NCI-H2107 (cell line): ENCODE measurements around the gene IL27RA.

Experiments used
- DNase-seq: peaks from one replicate; lab custom pipeline; 2025; lab: John Stamatoyannopoulos, UW

The IL27RA gene

DNA sequence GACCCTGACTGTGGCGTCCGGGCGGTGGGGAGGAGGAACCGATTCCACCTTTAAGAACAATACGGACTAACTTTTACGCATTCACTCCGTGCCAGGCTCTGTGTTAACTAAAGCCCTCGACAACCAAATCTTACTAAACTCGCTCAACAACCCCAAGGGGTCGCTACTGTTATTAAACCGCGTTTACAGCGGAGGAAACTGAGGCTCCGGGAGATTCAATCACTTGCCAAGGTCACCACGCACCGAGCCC is 57.8 kb downstream of the IL27RA start:
- no peak for DNase-seq

DNA sequence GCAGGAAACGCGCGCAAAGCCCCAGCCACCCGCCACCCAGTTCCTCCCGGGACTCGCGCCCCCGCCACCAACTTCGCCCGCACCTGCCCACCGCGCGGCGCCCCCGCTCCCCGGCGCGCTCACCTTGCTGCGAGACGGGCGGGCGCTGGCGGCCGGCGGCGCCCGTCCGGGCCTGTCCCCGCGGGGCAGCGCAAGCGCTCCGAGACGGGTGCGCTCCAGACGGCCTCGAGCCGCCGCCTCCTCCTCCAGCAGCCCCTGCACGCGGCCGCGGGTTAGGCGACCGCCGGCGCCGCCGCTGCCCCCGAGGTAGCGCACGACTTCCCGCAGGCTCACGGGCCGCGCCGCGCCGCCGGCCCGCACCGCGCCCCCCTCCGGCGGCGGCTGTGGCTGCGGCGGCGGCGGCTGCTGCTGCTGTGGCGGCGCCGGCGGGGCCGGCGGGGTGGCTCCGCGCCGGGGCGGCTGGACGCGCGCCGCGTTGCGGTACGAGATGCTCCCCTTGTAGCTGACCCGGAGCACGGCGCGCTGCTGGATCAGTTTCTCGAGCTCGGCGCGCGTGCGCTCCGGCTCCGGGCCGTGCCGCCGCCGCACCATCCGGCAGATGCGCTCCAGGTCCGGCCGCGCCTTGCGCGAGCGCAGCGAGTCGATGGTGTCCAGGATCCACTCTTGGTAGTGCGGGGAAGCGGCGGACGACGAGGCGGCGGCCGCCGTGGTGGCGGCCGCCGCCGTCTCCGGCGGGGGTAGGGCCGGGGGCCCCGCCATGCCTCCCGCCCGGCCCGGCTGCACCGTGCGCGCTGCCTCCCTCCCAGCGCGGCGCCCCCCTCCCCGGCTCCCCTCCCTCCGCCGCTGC is 58.3 kb downstream of the IL27RA start:
- no peak for DNase-seq

GRCh38 chr19:14090509-14091080 is 59.0 kb downstream of the IL27RA start, which contains the start of gene SAMD1:
SAMD1 (minus strand) TSS chr19:14090751.
- DNase-seq = peak; percentile 60

GRCh38 chr19:14091081-14091812 is 59.7 kb downstream of the IL27RA start:
- no peak for DNase-seq

- DNase-seq = no peak
Observed at GRCh38 chr19:14091813-14092462, 60.4 kb downstream of the IL27RA start.

- no peak for DNase-seq
Observed at GRCh38 chr19:14093117-14093823, 61.7 kb downstream of the IL27RA start.

DNA sequence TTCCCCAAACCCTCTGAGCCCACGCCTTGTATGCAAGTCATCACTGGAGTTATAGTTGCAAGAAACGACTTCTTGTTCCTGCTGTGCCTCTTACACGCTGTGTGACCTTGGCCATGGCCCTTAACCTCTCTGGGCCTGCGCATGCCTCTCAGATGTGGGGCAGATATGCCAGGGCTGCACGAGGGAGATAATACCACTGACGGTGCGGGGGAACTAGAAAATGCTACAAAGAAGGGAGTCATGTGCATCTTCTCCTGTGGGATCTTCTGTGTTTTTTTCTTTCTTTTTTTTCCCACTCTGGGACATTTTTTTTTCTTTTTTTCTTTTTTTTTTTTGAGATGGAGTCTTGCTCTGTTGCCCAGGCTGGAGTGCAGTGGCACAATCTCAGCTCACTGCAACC is 63.3 kb downstream of the IL27RA start:
- DNase-seq = no peak

DNA sequence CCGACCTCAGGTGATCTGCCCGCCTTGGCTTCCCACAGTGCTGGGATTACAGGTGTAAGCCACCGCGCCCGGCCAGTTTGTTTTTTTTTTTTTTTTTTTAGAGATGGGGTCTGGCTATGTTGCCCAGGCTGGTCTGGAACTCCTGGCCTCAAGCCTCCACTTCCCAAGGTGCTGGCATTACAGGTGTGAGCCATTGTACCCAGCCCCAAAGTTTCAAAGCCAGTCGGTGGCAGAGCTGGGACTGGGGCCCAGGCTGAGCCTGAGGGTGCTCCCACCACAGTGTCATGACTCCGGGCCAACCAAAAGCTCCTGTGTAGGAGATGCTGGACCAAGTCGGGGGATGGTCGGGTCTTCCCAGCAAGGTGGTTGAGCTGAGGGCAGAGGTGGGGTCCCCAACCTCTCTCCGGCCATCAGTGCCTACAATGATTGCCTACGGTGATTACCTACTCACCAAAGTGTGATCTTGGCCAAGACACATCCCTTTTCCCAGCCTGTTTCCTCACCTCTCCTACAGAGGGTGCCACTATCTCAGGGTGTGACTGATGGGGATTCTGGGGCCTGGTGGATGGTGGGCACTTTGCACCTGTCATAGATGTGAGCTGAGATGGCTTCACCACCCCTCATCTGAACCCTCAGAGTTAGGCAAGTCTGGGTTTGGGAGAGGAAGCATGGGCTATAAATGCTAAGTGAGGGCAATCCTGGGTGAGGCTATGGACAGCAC is 64.9 kb downstream of the IL27RA start:
- DNase-seq = no peak

DNA sequence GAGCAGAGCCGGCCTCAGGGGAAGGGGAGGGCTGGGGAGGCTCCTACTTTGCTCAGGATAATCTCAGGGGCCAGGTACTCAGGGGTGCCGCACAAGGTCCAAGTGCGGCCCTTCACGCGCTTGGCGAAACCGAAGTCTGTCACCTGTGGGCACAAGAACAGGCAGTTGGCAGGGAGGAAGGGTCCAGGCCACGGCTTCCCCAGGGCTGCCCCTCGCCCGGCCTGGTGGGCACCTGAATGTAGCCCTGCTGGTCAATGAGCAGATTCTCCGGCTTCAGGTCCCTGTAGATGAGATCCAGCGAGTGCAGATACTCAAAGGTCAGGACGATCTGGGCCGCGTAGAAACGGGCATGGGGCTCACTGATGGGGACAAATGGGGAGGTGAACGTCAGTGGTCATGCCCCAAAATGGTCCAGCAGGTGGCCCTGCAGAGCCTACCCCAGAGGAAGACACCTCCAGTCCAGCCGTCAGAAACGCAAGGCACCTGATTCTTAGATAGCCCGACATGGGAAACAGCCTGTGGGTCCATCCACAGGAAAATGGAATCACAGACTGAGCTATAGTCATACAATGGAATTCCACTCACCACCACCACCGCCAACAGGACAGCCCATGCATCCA is 66.1 kb downstream of the IL27RA start:
- no peak for DNase-seq

- DNase-seq = no peak
Observed at GRCh38 chr19:14101003-14101545, 69.5 kb downstream of the IL27RA start.

DNA sequence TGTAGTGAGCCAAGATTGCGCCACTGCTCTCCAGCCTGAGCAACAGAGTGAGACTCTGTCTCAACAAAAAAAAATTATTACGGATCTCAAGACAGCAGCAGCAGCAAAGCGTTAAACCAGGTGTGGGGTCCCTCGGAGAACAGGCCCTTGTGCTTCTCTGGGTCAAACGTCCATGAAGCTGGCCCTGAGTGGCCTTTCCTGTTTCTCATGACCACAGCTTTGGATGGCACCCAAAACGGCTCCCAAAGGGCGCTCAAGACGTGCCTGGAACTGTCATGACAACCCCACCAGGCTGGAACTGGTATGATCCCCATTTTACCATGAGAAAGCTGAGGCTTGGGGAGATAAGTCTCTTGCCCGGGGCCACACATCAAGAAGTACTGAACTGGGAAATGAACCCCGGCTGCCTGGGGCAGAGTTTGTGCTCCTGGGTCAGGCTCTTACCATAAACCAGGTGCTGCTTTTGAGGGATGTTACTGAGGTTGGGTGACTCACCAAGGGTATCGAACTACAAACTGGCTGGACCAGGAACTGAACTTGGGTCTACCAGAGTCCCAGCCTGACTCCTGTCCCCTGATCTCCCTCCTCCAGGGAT is 70.6 kb downstream of the IL27RA start:
- DNase-seq = no peak

DNA sequence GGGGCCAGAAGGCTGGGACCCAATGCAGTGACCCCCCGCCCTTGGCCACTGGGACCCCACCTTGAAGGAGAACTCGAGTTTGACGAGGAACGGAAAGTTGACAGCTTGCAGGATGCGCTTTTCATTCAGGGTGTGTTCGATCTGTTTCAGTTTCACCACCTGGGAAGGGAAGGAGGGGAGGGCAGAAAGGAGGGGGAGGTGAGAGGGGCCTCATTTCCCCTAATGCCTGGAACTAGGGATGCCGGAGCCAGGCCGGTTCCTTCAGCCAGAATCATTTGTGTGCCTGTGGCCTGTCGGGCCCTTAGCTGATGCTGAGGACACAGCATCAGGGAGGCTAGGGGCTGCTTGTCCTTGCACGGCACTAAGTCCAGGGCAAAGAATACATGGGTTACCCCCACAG is 71.2 kb downstream of the IL27RA start:
- DNase-seq = no peak
